Measurements from ENCODE around the gene SLF1.

SLF1 gene

GRCh38 chr5:94699562-94699961 is 81.1 kb downstream of the SLF1 start:
- no peak for DNase-seq (ENCODE audit: low read depth, low spot score)
- no peak overlapping the region for H3K4me3 ChIP-seq (ENCODE audit: low read length)

- no peak overlapping the region for H3K4me3 ChIP-seq (ENCODE audit: low read length)
- DNase-seq (ENCODE audit: low read depth, low spot score), result no peak
Measured at GRCh38 chr5:94700592-94700991, 82.1 kb downstream of the SLF1 start.

- no peak for DNase-seq (ENCODE audit: low read depth, low spot score)
- no peak overlapping the region for H3K4me3 ChIP-seq (ENCODE audit: low read length)
Measured at GRCh38 chr5:94702729-94703128, 84.3 kb downstream of the SLF1 start.

- no peak for DNase-seq (ENCODE audit: low read depth, low spot score)
- H3K4me3 ChIP-seq (ENCODE audit: low read length), result no peak overlapping the region
Measured at GRCh38 chr5:94705427-94705826, 87.0 kb downstream of the SLF1 start.

GRCh38 chr5:94707359-94707758 is 88.9 kb downstream of the SLF1 start:
- no peak overlapping the region for H3K4me3 ChIP-seq (ENCODE audit: low read length)
- DNase-seq (ENCODE audit: low read depth, low spot score), result no peak

- no peak for DNase-seq (ENCODE audit: low read depth, low spot score)
- H3K4me3 ChIP-seq (ENCODE audit: low read length), result no peak overlapping the region
Measured at GRCh38 chr5:94709277-94709676, 90.8 kb downstream of the SLF1 start.

- DNase-seq (ENCODE audit: low read depth, low spot score), result no peak
- no peak overlapping the region for H3K4me3 ChIP-seq (ENCODE audit: low read length)
Measured at GRCh38 chr5:94711785-94712184, 93.3 kb downstream of the SLF1 start.

GRCh38 chr5:94715768-94716167 is 97.3 kb downstream of the SLF1 start:
- DNase-seq (ENCODE audit: low read depth, low spot score), result no peak

GRCh38 chr5:94725142-94725541 is 106.7 kb downstream of the SLF1 start:
- no peak for DNase-seq (ENCODE audit: low read depth, low spot score)
- no peak overlapping the region for H3K4me3 ChIP-seq (ENCODE audit: low read length)

More at GRCh38 chr5:94715768-94716167, 97.3 kb downstream of the SLF1 start:
- no peak overlapping the region for H3K4me3 ChIP-seq (ENCODE audit: low read length)

- H3K4me3 ChIP-seq (ENCODE audit: low read length), result no peak overlapping the region
- DNase-seq (ENCODE audit: low read depth, low spot score), result no peak
Measured at GRCh38 chr5:94731471-94731870, 113.0 kb downstream of the SLF1 start.

- no peak overlapping the region for H3K4me3 ChIP-seq (ENCODE audit: low read length)
- DNase-seq (ENCODE audit: low read depth, low spot score), result no peak
Measured at GRCh38 chr5:94736498-94736897, 118.0 kb downstream of the SLF1 start.

- no peak for DNase-seq (ENCODE audit: low read depth, low spot score)
- no peak overlapping the region for H3K4me3 ChIP-seq (ENCODE audit: low read length)
Measured at GRCh38 chr5:94740286-94740685, 121.8 kb downstream of the SLF1 start.

- DNase-seq (ENCODE audit: low read depth, low spot score), result no peak
- no peak overlapping the region for H3K4me3 ChIP-seq (ENCODE audit: low read length)
Measured at GRCh38 chr5:94742852-94743251, 124.4 kb downstream of the SLF1 start.

- DNase-seq (ENCODE audit: low read depth, low spot score), result no peak
Measured at GRCh38 chr5:94744906-94745305, 126.4 kb downstream of the SLF1 start.

GRCh38 chr5:94745786-94746730 is 127.6 kb downstream of the SLF1 start:
- H3K4me3 ChIP-seq (ENCODE audit: low read length), result no peak overlapping the region

More at GRCh38 chr5:94744906-94745305, 126.4 kb downstream of the SLF1 start:
- no peak overlapping the region for H3K4me3 ChIP-seq (ENCODE audit: low read length)

GRCh38 chr5:94746731-94747124 is 128.3 kb downstream of the SLF1 start:
- DNase-seq (ENCODE audit: low read depth, low spot score), result no peak

More at GRCh38 chr5:94745786-94746730, 127.6 kb downstream of the SLF1 start:
- no peak for DNase-seq (ENCODE audit: low read depth, low spot score)

More at GRCh38 chr5:94746731-94747124, 128.3 kb downstream of the SLF1 start:
- H3K4me3 ChIP-seq (ENCODE audit: low read length), result no peak overlapping the region

All from Jurkat, Clone E6-1 (cell line).